ENCODE results near the gene CCL4L2.
"Not testable (repeated sequence)": the region's sequence is repeated elsewhere in the genome, so short reads cannot be mapped to it uniquely, and the experiment has no call there.

CCL4L2 gene

DNA sequence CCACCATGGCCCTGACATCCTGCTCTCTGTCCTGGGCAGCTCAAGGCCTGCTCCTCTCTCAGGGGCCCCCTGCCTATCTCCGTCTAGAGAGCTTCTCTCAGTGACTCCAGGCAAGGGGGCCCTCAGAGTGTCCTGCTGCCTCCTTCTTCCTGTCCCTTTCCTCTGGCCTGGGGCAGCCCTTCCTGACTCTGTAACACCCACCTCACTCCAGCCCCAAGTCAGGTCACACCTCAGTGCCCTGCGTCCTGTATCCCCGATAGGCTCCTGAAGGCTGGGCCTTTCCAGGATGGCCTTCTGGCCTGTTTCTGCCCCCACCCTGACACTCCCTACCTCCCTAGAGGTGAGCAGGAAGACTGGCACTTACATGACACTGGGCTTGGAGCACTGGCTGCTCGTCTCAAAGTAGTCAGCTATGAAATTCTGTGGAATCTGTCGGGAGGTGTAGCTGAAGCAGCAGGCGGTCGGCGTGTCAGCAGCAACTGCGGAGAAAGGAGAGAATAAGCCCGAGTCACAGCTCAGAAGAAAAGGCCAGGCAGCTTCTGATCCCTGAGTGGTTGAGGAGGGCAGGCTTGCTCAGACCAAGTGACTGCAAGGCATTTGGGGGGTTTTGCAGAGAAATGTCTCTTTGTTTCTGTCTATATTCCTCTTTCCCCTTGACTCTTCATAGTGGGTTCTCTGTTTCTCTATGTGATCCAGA is 15.3 kb upstream of the CCL4L2 start:
- DNase-seq = no peak

DNA sequence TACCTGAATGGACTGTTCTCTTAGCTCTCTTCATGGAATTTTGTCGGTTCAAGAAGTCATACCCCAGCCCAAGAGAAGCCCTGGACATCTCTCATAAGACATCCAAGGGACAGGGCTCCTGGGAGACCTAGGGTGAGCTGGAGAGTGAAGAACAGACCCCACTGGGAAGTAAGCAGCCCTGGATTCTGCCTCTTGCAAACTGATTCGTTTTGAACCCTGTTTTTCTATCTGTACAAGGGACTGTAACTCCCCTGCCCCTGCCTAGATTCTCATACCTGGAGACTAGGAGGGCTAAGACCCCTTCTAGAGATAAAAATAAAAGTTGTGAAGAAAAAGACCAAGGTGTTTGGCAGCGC is 14.8 kb upstream of the CCL4L2 start:
- DNase-seq = no peak

DNA sequence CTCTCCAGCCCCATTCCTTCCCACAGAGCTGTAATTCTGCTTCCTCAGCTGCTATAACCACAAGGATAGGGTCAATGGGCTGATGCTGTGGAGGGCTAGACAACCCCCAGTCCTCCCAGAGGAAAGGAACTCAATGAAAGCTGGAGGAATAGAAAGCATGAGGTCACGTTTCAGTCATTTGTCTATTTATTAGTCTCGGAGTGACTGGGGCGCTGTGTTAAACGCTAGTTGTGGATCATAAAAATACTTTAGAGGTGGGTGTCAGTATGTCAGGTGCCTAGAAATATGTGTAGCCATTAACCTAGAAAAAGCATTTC is 13.5 kb upstream of the CCL4L2 start:
- DNase-seq = no peak

DNA sequence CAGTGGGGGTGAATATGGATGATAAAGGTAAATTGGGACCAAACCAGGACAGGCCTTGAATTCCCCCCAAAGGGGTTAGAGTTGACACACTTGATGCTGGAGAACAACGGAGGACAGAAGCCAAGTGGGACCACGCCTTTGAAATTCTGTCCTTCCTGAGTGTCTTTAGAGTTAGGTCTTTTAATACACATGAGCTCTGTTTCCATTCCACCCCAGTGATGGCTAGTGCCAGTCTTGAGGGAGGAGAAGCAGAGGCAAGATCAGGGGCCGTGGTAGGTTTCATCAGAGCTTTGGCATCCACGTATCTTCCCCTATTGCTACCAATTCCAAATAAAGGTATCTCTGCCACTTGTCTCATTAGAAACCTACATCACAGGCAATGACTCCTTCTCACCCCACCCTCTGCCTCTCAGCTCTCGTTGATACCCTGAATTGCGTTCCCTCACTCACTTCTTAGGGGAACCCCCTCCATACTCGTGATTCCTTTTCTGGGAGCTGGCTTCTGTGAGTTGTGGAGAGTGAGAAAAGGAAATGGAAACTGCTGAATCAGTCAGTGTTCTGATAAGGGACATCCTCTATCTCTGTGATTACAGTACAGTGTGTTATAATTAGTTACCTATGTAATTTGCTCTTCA is 11.9 kb upstream of the CCL4L2 start:
- no peak for DNase-seq

DNA sequence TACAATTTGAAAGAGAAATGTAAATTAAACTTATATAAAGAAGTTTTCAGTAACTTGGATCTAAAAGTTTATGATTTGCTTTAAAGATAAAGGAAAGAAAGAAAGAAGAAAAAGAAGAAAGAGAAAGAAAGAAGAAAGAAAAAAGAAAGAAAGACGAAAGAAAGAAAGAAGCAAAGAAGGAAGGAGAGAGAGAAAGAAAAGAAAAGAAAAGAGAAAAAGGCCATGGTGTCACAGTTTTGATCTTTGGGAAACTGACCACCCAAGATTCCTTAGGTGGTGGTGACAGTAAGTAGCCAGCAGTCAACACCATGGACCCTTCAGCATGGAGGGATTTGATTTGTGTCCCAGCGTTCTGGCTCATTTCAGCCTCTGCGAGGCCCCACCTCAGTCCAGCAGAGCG is 9.8 kb upstream of the CCL4L2 start:
- not testable (repeated sequence) for DNase-seq

DNA sequence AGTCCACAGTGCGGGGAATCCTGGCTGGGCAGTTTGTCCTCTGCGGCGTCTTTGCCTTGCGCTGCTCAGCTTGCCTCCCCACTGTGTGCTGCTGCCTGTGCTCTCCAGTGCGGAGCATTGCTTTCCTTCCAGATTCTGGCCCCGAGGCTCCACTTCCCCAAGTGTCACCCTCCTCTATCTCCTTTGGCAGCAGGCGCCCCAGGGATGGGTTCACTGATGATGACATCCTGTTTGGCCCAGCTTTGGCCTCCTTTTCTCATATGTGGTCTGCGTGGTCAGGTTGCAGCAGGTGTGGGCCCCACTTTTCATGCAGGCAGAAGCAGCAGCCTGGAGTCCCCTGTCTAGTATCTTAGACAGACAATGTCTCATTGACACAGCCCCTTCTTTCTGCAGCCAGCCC is 9.4 kb upstream of the CCL4L2 start:
- not testable (repeated sequence) for DNase-seq

DNA sequence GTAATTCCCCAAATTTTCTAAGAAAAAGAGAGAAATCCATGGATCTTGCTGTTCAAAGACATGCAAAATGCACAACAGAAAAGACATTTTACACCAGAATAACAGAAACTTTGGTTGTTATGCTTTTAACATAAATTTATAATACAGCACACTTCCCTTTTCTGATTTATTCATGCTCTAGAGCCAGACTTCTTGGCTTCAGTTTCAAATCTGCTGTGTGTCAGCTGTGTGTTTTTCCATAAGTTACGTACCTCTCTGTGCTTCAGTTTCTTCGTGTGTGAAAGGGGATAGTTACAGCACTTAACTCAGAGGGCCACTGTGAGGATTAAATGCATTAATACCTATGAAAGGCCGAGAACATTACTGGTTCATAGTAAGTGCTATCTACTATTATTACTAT is 7.5 kb upstream of the CCL4L2 start:
- DNase-seq = no peak

DNA sequence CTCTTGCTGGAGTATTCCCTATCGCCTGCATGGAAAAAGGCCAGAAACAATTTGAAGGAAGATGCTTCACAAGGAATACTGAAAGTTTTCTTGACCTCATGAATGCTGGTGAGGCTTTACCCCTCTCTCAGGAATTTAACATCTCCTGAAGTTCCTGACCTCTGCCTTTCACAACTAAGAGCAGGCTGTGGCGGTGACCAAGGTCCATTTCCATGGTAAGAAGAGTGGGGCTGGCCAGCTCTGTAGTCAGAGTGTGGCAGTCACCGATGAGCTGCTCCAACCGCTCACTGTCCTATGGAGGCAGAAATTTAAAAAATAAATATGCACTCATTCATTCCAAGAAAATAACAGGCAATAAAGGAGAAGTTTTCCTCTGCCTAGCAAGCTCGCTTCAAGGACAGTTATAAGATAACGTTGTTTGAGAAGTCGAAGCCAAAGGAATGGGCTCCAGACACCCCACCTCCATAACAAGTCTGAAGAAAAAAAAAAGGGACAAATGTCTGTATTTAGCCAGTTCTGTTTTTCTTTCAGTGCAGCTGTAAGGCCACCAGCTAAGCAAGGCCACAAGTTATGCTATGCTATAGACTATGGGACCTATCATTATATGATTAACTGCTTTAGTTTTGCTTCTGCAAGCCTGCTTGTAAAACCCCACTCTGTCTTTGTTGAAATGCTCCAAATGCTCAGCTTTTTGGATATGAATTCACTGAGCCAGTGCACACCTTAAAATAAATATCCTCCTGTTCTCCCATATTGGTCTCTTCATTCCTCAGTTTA is 6.0 kb upstream of the CCL4L2 start:
- DNase-seq = no peak

DNA sequence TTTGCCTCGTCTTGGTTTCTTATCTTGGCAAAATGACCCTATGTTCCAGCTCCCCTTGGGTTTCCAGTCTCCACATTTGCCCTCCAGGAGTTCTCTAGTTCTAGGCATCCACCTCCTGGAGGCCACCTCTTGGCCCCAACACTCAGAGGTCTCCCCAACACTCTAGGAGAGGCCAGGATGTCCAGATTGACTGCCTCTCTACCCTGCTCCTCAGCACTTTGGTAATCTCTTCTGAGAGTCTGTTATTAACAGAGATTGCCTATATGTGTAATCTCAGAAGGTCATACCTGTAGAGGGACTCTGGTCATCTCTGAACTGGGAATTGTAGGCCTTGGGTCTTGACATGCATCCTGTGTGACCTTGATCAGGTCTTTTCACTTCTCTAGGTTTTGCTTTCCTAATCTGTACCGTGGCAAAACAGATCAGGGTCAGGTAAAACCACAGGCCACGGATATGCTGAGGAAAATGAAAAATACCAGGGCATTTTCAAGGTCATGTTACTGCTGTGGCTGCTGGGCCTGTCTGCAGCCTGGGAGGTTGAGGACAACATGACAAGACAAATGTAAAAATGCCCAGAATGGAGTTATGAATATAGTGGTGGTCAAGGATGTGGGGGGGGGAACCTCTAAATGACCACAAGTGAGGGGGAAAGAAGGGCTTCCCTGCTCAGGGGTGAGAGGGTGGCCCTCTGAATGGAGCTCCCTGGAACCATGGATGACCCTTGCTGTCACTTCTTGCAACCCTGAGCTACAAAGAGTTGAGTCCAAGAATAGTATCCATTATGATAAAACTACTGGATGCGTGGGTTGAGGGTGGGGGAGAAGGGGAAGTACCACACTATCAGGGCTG is 5.0 kb upstream of the CCL4L2 start:
- no peak for DNase-seq

DNA sequence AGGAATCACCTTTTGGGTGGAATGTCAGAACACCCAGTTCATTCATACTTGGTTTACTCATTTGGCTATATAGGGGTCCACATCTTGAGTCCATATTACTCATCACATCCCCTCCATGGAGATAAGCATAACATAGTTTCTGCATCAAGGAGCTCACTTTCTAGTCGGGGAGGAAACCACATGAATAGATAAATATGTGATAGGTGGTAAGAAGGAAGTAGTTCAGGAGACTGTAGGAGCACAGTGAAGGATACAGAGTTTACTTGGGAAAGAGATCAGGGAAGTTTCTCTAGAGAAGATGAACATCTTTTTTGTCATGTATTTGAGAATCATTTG is 4.4 kb upstream of the CCL4L2 start:
- not testable (repeated sequence) for DNase-seq

DNA sequence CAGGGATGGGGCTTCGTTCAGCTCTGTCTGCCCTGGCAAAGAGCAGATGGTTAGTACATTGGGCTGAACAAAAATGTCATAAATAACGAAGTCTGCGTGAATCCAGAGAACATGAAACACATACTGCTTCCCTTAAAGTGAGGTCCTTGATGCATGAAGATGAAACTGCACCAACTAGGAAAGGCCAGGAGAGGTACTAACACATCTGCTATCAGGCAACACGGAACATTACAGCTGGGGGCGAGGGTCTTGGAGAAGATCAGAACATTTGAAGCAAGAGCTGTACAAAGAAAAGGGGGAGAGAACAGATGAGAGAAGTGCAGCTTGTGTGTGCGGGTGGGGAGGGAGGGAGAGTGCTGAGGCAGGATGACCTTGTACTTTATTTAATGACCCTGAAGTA is 3.5 kb upstream of the CCL4L2 start:
- DNase-seq = not testable (repeated sequence)

DNA sequence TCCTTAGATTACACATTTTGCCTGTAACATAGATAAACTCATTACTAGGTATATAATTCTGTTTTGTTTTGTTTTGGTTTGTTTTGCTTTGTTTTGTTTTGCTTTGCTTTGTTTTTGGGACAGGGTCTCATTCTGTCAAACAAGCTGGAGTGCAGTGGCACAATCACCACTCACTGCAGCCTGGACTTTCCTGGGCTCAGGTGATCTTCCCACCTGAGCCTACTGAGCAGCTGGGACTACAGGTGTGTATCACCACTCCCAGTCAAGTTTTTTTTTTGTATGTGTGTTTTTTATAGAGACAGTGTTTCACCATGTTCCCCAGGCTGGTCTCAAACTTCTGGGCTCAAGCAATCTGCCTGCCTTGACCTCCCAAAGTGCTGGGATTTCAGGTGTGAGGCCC is 1.3 kb upstream of the CCL4L2 start:
- no peak for DNase-seq

DNA sequence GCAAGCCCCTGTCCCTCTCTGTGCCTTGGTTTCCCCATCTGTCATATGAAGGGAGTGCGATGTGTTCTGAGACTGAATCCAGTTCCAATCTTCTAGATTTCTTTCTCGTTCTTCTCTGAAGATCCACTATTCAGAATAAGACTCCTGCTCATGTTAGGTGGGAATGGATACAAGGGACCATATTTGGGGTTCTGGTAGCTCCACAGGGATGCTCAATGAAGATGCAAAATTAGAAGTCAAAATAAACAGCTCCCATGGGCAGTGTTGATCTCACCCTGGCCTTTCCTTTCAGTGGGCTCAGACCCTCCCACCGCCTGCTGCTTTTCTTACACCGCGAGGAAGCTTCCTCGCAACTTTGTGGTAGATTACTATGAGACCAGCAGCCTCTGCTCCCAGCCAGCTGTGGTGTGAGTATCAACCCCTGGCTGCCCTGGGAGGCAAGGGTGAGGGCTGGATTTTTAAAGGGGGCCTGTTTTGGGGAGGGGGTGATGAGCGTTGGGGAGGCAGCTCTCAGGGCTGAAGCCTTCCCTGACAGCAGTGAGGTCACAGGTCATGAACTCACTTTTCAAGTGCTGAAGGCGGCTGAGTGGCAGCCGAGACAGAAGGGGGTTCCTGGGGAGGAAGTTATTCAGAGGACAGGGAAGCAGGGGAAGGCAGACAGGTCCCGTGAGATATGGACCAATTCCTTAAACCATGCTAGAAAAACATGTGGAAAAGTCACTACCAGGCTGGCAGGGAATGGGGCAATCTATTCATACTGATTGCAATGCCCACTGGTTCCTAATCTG is 815 bp downstream of the CCL4L2 start:
- DNase-seq = not testable (repeated sequence)

DNA sequence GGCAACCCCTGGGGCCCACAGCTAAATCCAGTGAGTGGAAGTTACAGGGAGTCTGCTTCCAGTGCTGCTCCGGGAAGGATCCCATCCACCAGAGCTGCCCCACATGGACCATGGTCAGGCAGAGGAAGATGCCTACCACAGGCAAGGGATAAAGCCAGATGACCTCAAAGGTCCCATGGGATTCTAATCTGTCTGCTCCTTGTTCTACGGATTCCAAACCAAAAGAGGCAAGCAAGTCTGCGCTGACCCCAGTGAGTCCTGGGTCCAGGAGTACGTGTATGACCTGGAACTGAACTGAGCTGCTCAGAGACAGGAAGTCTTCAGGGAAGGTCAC is 1.4 kb downstream of the CCL4L2 start:
- DNase-seq = no peak

DNA sequence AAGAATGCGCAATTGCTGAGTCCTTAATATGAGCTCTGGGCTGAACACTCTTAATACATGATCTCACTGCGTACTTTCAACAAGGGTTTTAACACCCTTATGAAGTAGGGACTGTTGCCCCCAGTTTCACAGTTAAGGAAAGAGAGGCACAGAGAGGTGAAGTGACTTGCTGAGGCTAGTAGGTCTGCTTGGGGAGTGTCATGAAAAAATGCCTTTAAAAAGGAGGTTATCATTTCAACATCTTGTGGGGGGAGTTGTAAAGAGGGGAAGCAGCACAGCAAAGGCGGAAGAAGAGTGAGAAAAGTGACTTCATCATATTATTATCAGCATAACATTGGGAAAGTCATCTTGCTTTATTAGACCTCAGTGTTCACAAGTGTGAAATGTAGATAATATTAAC is 2.1 kb downstream of the CCL4L2 start:
- no peak for DNase-seq

DNA sequence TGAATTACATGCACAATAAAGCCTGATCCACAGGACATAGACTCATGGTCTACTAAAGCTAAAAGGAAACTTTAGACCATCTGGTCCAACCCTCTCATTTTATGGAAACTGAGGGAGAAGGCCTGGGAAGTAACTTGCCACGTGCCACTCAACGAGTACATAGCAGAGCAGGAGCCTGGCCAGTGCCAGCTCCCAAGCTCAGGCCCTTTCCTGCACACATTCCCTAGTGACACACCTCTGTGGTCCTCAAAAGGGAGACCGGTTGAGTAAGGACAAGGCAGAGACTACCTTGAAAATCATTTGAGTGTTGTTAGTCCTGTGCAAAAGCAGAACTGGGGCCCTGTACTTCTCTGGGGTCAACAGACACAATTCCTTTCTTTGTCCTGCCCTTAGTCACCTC is 2.8 kb downstream of the CCL4L2 start:
- no peak for DNase-seq

DNA sequence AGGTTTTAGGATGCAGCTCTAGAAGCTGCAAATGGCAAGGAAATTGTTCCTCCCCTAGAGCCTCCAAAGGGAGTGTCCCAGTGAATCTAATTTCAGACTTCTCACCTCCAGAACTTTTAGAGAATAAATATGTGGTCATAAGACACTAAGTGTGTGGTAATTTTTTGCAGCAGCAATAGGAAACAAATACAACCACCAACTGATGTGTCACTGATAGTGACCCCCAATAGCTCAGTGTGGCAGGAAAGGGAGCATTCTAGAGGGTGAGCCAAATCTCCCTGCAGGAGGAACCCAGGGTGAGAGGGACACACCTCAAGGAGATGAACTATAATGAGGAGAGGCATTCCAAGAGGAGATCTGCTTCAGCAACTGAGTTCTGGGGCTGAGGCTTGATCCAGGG is 4.1 kb downstream of the CCL4L2 start:
- DNase-seq = no peak

DNA sequence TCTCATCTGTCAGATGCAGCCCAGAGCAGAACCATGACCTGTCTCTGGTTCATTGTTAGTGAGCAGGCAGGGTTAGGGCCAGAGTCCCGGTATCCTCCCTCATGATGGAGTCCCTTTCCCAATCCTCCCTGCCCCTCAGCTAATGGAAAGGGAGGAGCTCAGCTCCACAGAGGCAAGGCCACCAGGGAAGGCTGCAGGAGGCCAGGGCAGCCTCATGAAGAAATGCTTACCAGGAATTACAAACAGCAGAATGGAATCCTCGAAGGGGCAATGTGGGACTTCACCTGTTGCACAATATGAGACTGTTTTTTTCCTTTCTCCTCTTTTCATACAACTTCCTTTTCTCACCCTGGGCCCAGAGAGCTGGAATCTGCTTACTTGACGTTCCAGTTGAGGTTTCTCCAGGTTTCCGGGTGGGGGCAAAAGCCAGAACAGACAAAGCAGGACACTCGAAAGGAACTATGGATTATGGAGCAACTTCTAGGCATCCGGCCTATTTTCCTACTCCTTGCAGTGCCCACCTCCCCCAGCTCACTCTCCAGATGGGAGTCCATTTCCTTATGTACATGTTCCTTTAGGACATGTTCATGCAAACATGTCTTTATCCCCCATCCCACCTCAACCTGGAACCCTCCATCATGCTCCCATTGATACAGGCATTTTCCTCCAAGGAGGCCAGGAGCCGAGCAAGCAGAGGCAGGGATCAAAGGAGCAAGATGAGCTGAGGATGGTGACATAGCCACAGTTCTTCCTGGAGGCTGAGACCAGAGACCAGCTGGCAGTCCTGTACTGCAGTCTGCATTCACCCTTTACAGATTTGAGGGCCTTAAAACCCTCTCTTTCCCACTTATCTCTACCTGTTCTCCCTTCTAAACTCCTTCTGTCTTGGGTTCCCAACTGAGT is 4.8 kb downstream of the CCL4L2 start:
- not testable (repeated sequence) for DNase-seq

DNA sequence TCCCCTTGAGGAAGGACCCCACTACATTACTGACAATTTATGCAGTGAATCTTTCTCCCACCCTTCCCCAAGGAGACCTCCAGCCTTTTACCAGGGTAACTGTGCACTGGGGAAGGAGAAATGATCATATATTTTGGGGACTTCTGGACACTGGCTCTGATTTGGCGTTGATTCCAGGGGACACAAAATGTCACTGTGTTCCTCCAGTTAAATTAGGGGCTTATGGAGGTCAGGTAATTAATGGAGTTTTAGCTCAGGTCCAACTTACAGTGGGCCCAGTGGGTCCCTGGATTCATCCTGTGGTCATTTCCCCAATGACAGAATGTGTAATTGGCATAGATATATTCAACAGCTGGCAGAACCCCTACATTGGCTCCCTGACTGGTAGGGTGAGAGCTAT is 8.7 kb downstream of the CCL4L2 start:
- DNase-seq = not testable (repeated sequence)

DNA sequence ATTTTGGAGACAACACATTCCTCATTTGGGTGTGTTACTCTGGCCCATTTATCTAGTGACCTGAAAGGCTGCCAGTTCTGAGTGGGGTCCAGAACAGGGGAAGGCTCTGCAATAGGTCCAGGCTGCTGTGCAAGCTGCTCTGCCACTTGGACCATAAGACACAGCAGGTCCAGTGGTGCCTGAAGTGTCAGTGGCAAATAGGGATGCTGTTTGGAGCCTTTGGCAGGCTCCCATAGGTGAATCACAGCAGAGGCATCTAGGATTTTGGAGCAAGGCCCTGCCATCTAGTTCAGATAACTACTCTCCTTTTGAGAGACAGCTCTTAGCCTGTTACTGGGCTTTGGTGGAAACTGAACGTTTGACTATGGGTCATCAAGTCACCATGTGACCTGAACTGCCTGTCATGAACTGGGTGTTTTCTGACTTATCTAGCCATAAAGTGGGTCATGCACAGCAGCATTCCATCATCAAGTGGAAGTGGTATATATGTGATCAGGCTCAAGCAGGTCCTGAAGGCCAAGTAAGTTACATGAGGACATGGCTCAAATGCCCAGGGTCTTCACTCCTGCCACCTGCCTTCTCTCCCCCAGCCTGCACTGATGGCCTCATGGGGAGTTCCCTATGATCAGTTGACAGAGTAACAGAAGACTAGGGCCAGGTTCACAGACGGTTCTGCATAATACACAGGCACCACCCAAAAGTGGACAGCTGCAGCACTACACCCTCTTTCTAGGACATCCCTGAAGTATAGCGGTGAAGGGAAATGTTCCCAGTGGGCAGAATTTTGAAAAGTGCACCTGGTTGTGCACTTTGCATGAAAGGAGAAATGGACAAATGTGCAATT is 10.1 kb downstream of the CCL4L2 start:
- not testable (repeated sequence) for DNase-seq

DNA sequence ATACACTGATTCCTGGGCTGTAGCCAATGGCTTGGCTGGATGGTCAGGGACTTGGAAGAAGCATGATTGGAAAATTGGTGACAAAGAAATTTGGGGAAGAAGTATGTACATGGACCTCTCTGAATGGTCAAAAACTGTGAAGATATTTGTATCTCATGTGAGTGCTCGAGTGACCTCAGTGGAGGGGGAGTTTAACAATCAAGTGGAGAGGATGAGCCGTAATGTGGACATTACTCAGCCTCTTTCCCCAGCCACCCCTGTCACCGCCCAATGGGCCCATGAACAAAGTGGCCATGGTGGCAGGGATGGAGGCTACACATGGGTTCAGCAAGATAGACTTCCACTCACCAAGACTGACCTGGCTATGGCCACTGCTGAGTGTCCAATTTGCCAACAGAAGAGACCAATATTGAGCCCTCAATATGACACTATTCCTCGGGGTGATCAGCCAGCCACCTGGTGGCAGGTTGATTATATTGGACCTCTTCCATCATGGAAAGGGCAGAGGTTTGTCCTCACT is 10.8 kb downstream of the CCL4L2 start:
- DNase-seq = not testable (repeated sequence)
